ENCODE results near the gene MAN1C1.

MAN1C1 gene

DNA sequence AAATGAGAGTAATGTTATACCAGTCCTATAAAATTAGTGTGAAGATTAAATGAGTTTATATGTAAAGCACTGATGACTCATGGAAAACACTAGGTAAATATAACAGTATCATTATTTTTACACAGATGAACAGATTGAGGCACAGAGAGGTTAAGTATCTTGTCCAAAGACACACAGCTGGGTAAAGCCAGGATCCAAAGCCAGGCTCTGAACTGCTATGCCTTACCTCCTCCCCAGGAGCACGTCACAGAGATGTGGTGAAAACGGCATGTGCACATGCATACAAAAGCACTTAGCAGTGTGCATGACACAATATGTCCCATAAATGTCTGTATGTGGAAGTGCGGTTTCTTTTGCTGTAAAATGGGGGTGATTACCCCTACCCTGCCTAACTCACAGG, 56.9 kb downstream of the MAN1C1 start:
- intact Hi-C loops (cut with DNase I) = no loop called here
- DNase-seq = no peak

DNA sequence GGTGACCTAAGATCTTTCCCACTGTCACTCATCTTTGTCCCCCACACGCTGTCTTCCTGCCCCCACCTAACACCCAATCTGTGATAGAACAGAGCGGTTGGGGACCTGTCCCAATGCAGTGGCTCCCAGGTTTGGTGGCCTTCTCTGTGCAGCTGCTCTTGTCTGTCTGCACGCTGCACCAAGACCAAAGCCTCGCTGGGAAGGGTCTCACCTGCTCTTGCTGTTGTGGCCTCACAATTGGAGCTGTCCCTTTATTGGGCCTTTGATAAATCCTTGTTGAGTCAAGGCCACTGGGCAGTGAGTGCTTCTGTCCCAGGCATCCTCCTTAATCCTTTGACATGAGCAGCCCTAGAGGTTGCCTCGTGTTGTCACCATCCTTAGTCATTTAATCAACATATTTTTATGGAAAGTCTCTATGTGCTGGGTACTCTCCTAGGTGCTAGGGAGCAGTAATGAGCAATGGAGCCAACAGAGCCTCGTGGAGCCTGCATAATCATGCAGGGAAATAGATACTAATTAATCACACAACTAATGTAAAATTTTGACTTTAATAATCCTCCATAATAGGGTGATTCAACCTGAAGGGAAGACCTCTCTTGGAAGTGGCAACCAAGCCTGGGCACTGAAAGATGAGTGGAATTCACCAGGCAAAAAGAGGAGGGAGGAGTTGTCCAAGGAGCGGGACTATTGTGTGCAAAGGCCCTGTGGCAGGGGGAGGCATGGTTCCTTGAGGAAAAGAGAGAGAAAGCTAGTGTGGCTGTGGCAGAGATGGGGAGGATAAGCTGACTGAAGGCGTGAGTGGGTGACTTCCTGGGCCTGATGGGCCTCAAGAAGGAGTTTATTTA, 57.6 kb downstream of the MAN1C1 start:
- peak in 1 of 10 donors; percentile 77 for DNase-seq
- intact Hi-C loops (cut with DNase I) = no loop called here

DNA sequence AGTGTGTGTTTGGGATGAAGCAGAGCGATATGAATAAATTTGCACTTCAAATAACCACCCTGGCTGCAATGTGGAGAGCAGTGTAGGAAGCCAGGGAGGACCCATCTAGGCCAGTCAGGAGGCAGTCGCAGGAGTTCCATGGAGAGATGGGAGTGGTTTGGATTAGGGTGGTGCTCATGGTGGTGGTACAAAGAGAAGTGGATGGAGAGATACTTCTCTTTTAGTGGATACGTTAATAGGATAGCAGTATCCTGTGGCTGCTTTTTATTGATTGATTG, 58.2 kb downstream of the MAN1C1 start:
- intact Hi-C loops (cut with DNase I) = no loop called here
- no peak for DNase-seq

GRCh38 chr1:25675729-25676476, 59.3 kb downstream of the MAN1C1 start:
- peak in 1 of 10 donors; percentile 40 for DNase-seq
- intact Hi-C loops (cut with DNase I) = no loop called here

- intact Hi-C loops (cut with DNase I) = no loop called here
- DNase-seq = peak in 1 of 10 donors; percentile 57
These were observed 59.9 kb downstream of the MAN1C1 start for GRCh38 chr1:25676488-25676887.

- intact Hi-C loops (cut with DNase I) = no loop called here
These were observed 60.7 kb downstream of the MAN1C1 start for GRCh38 chr1:25677193-25677773.

GRCh38 chr1:25679171-25679570, 62.6 kb downstream of the MAN1C1 start:
- peak in 1 of 10 donors; percentile 8 for DNase-seq
- intact Hi-C loops (cut with DNase I) = no loop called here

More at GRCh38 chr1:25677193-25677773, 60.7 kb downstream of the MAN1C1 start:
- no peak for DNase-seq

- DNase-seq = peak in 1 of 10 donors; percentile 12
- intact Hi-C loops (cut with DNase I) = no loop called here
These were observed 64.1 kb downstream of the MAN1C1 start for GRCh38 chr1:25680701-25681100.

- DNase-seq = peak in 1 of 10 donors; percentile 25
- intact Hi-C loops (cut with DNase I) = no loop called here
These were observed 65.5 kb downstream of the MAN1C1 start for GRCh38 chr1:25682059-25682601.

- intact Hi-C loops (cut with DNase I) = no loop called here
- DNase-seq = peak in 1 of 10 donors; percentile 44
These were observed 66.6 kb downstream of the MAN1C1 start for GRCh38 chr1:25683177-25683576.

GRCh38 chr1:25683731-25684130, 67.1 kb downstream of the MAN1C1 start:
- DNase-seq = peak in 1 of 10 donors; percentile 54
- intact Hi-C loops (cut with DNase I) = no loop called here

- intact Hi-C loops (cut with DNase I) = no loop called here
- peak in 1 of 10 donors; percentile 77 for DNase-seq
These were observed 67.8 kb downstream of the MAN1C1 start for GRCh38 chr1:25684216-25684965.

GRCh38 chr1:25685211-25685750, 68.7 kb downstream of the MAN1C1 start:
- intact Hi-C loops (cut with DNase I) = no loop called here
- DNase-seq = no peak

DNA sequence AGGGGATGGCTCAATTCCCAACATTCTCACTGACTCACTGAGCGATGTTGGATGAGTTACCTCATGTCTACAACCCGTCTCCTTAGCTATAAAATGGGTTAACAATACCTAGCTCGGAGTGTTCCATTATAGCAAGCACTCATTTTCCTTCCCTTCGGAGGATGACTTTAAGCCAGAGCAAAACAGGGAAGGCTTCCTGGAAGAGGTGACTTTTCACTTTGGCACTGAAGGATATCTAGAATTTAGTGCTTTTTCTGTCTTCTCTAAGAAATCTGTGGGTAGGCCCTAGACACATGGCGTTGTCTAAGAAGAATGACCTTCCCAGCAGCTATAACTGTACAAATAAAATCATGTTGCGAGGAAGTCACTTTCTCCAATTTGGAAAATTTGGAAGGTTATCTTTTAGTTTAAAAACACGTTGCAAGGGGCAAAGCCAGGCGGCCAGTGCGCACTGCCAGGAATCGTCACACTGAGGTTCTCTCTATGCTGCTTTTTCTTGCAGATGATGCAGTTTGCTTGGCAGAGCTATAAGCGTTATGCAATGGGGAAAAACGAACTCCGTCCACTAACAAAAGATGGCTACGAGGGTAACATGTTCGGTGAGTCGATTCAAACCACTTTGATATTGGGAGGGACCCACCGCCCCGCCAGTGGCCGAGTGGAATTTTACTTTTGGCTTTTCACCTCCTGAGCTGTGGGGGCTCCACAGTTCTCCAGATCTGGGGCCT, 69.5 kb downstream of the MAN1C1 start:
- peak in 1 of 10 donors; percentile 84 for DNase-seq
- intact Hi-C loops (cut with DNase I) = no loop called here

DNA sequence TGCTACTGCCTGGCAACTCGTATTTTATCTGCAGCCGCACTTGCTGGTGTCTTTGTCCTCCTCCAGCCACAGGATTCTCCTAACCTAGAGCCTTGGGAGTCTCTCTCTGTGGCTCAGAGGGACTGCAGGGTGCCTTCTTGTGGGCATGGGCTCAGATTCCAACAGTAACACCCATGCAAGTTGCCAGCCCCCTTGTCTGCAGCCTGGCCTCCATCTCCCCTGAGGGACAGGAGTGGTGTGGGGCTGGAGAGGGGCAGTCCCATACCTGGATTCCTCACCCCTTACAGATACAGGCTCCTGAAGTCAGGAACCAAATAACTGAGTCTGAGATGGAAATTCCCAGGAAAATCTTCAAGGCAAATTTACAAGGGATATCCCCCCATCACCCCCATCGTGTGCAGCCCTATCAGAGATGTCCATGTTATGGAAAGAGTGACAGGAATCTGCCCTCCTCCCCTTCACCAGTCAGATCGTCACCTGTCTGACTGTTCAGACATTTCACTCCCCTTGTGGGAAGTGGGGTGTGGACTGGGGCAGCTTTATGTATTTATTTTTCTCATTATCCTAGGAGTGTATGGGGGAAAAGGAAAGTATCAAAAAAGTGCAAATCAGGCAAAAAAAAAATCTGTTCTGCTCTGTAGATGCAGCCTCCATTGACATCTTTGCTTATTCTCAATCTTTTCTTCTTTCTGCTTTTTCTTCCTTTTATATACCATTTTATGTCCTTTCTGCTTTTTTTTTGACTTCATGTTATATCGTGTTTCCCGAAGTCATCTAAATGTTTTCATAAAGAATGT, 70.8 kb downstream of the MAN1C1 start:
- DNase-seq = peak in 1 of 10 donors; percentile 5
- intact Hi-C loops (cut with DNase I) = no loop called here

GRCh38 chr1:25688390-25689119, 72.0 kb downstream of the MAN1C1 start:
- intact Hi-C loops (cut with DNase I) = no loop called here
- DNase-seq = peak in 2 of 10 donors; percentile 75 to 78

- intact Hi-C loops (cut with DNase I) = no loop called here
- peak in 1 of 10 donors; percentile 56 for DNase-seq
These were observed 73.2 kb downstream of the MAN1C1 start for GRCh38 chr1:25689686-25690381.

Data from posterior cingulate gyrus (tissue), 11 donors.